IMR-90 (cell line): ENCODE data around the gene CHDH. TPM values are rescaled to one million over a fixed set of nuclear protein-coding genes. Genes with fewer than 3 reads are reported as not detected.
A peak's percentile ranks its signal among the peaks of the same experiment; 100 is the strongest.

ENCODE experiments used
- ATAC-seq: fragments of 200-7000 bp; cut with Tn5 transposase; 2 replicates; pipeline ENCODE4 v1.9.1; 2020; ENCODE audit warnings: low read depth, mild to moderate bottlenecking, moderate library complexity
- BruUV-seq: library from RNA; stranded (reverse); fragments of 400-500 nt; replicated peaks from 2 replicates; lab custom pipeline; 2021; lab: Mats Ljungman, UMichigan
- CTCF ChIA-PET: fragments of 300-600 bp; formaldehyde crosslinking; extraction: SDS; loops from one replicate; lab custom pipeline; 2021; ENCODE audit warnings: antibody characterized with exemption; lab: Yijun Ruan, JAX
- POLR2A ChIA-PET: fragments of 300-600 bp; sonication (Branson Sonifier 250); formaldehyde crosslinking; loops from one replicate; lab custom pipeline; 2022; ENCODE audit warnings: antibody characterized with exemption; ENCODE audit not compliant: unreplicated experiment; lab: Charles Lee
- DNase-seq: peaks from one replicate; pipeline ENCODE4 v3.0.0; 2013
- H2AFZ ChIP-seq: replicated peaks from 2 replicates; pipeline ENCODE3; 2013; ENCODE audit warnings: low read length, mild to moderate bottlenecking; ENCODE audit not compliant: poor library complexity
- H2AK5ac ChIP-seq: 2 replicates; pipeline ENCODE4 v1.6.1; 2013; ENCODE audit warnings: low read depth, low read length, inconsistent platforms
- H2AK9ac ChIP-seq: replicated peaks from 2 replicates; pipeline ENCODE3; 2013; ENCODE audit warnings: mild to moderate bottlenecking, low read depth, low read length, moderate library complexity; ENCODE audit not compliant: poor library complexity
- H2BK120ac ChIP-seq: 2 replicates; pipeline ENCODE4 v1.6.1; 2013; ENCODE audit warnings: low read depth, low read length, inconsistent platforms
- H2BK15ac ChIP-seq: 3 replicates; pipeline ENCODE4 v1.6.1; 2013; ENCODE audit warnings: low read depth, low read length, inconsistent platforms
- H2BK20ac ChIP-seq: 2 replicates; pipeline ENCODE4 v1.6.1; 2013; ENCODE audit warnings: low read depth, mild to moderate bottlenecking, inconsistent platforms, low read length, moderate library complexity
- H2BK5ac ChIP-seq: 2 replicates; pipeline ENCODE4 v1.6.1; 2013; ENCODE audit warnings: mild to moderate bottlenecking, low read depth, low read length, inconsistent platforms; ENCODE audit not compliant: poor library complexity, severe bottlenecking
- H3K14ac ChIP-seq: replicated peaks from 2 replicates; pipeline ENCODE4 v1.6.1; 2013; ENCODE audit warnings: low read depth, low read length, inconsistent platforms
- H3K18ac ChIP-seq: 2 replicates; pipeline ENCODE4 v1.6.1; 2013; ENCODE audit warnings: low read depth, low read length, control low read depth
- H3K23ac ChIP-seq: 2 replicates; pipeline ENCODE4 v1.6.1; 2013; ENCODE audit warnings: low read depth, low read length, inconsistent platforms
- H3K27ac ChIP-seq: 2 replicates; pipeline ENCODE4 v1.5.1; 2013; ENCODE audit warnings: mild to moderate bottlenecking, control low read depth, low read length; ENCODE audit not compliant: insufficient read depth
- H3K27me3 ChIP-seq: 2 replicates; pipeline ENCODE4 v1.6.1; 2013; ENCODE audit warnings: low read length; ENCODE audit not compliant: control insufficient read depth, insufficient read depth
- H3K36me3 ChIP-seq: 2 replicates; pipeline ENCODE4 v1.6.1; 2013; ENCODE audit warnings: low read length, mixed read lengths; ENCODE audit not compliant: control insufficient read depth, insufficient read depth
- H3K4ac ChIP-seq: 2 replicates; pipeline ENCODE4 v1.6.1; 2013; ENCODE audit warnings: low read depth, low read length, inconsistent platforms
- H3K4me1 ChIP-seq: 2 replicates; pipeline ENCODE4 v1.6.1; 2013; ENCODE audit warnings: low read length, mixed read lengths; ENCODE audit not compliant: control insufficient read depth, insufficient read depth
- H3K4me2 ChIP-seq: 2 replicates; pipeline ENCODE4 v1.6.1; 2013; ENCODE audit warnings: low read depth, mild to moderate bottlenecking, control low read depth, low read length, moderate library complexity
- H3K4me3 ChIP-seq: 2 replicates; pipeline ENCODE4 v1.5.1; 2013; ENCODE audit warnings: low read depth, mild to moderate bottlenecking, control low read depth, low read length, moderate library complexity; ENCODE audit not compliant: insufficient read depth
- H3K56ac ChIP-seq: 2 replicates; pipeline ENCODE4 v1.6.1; 2013; ENCODE audit warnings: low read length, inconsistent platforms; ENCODE audit not compliant: insufficient read depth; ENCODE audit errors: extremely low read depth
- H3K79me1 ChIP-seq, 2 experiments: 2 replicates each; pipeline ENCODE4 v1.6.1; 2013; ENCODE audit warnings: low read length in 2 of 2, inconsistent platforms in 1 of 2, low read depth in 1 of 2
- H3K9ac ChIP-seq: 2 replicates; pipeline ENCODE4 v1.6.1; 2013; ENCODE audit warnings: low read depth, low read length, control low read depth
- H3K9me1 ChIP-seq: 2 replicates; pipeline ENCODE4 v1.6.1; 2013; ENCODE audit warnings: low read length, inconsistent platforms; ENCODE audit not compliant: insufficient read depth
- H3K9me3 ChIP-seq: 2 replicates; pipeline ENCODE4 v1.6.1; 2013; ENCODE audit warnings: low read length; ENCODE audit not compliant: control insufficient read depth, insufficient read depth
- H4K20me1 ChIP-seq: 2 replicates; pipeline ENCODE4 v1.6.1; 2013; ENCODE audit warnings: low read length, inconsistent platforms; ENCODE audit not compliant: insufficient read depth
- H4K5ac ChIP-seq: 2 replicates; pipeline ENCODE4 v1.6.1; 2013; ENCODE audit warnings: mild to moderate bottlenecking, low read depth, low read length, control low read depth
- H4K8ac ChIP-seq, 2 experiments: 2 replicates each; pipeline ENCODE4 v1.6.1; 2013; ENCODE audit warnings: low read depth in 2 of 2, low read length in 2 of 2, control low read depth in 1 of 2, inconsistent platforms in 1 of 2
- H4K91ac ChIP-seq: 2 replicates; pipeline ENCODE4 v1.6.1; 2013; ENCODE audit warnings: low read depth, low read length, inconsistent platforms; ENCODE audit not compliant: insufficient read depth
- BHLHE40 ChIP-seq: fragments of 150-350 bp; IDR thresholded peaks from 2 replicates; pipeline ENCODE4 v1.6.1; 2016; ENCODE audit warnings: mild to moderate bottlenecking, low read depth, low read length
- CEBPB ChIP-seq: IDR thresholded peaks from 2 replicates; pipeline ENCODE4 v1.6.1; 2012; ENCODE audit warnings: low read depth, low read length, improper control_type of control experiment
- CTCF ChIP-seq: conservative IDR thresholded peaks from 2 replicates; pipeline ENCODE4 v1.5.1; 2012; ENCODE audit warnings: mild to moderate bottlenecking, low read depth, low read length, improper control_type of control experiment
- FOS ChIP-seq: fragments of 150-350 bp; IDR thresholded peaks from 2 replicates; pipeline ENCODE4 v1.6.1; 2016; ENCODE audit warnings: low read depth, low read length
- NFE2L2 ChIP-seq: fragments of 150-350 bp; IDR thresholded peaks from 2 replicates; pipeline ENCODE4 v1.6.1; 2016; ENCODE audit warnings: low read depth, mild to moderate bottlenecking, low read length
- RAD21 ChIP-seq: IDR thresholded peaks from 2 replicates; pipeline ENCODE4 v1.6.1; 2012; ENCODE audit warnings: low read length, improper control_type of control experiment
- RFX5 ChIP-seq: IDR thresholded peaks from 2 replicates; pipeline ENCODE4 v1.8.0; 2012; ENCODE audit warnings: low read depth, mild to moderate bottlenecking, low read length, moderate library complexity
- WGBS, 2 experiments: methylation state at CpG; one replicate each; pipeline versions ENCODE4 v1.1.5 to v1.1.7; 2013; ENCODE audit warnings: missing lambda C conversion rate in 2 of 2; ENCODE audit not compliant: insufficient read length in 1 of 2; ENCODE audit errors: extremely low coverage in 2 of 2; 5-methylcytosine and 5-hydroxymethylcytosine counted together
- dilution Hi-C: fragments of 300-500 bp; cut with HindIII; formaldehyde crosslinking; loops from one replicate; pipeline ENCODE4 v1.14.3; 2018; ENCODE audit warnings: low sequenced_read_pairs; ENCODE audit not compliant: unreplicated experiment
- in situ Hi-C: fragments of 300-500 bp; cut with MboI; formaldehyde crosslinking; loops from 3 replicates; pipeline ENCODE4 v1.14.3; 2019; ENCODE audit warnings: low sequenced_read_pairs, inconsistent platforms, mixed read lengths
- intact Hi-C: fragments of 100-400 bp; cut with micrococcal nuclease; formaldehyde crosslinking; loops from 2 replicates; pipeline ENCODE4 v1.10.0; 2022
- polyA plus RNA-seq, 3 experiments: library from polyadenylated mRNA; depleted of rRNA; stranded (reverse); fragments of >200 nt; gene quantifications; 2 replicates each; pipeline ENCODE4 v1.2.3, GENCODE V29; 2012; ENCODE audit warnings: low replicate concordance in 1 of 3
- total RNA-seq: library from RNA; depleted of rRNA; stranded (reverse); fragments of >200 nt; gene quantifications from 2 replicates; pipeline ENCODE4 v1.2.3, GENCODE V29; 2012
- TF ChIP-seq, protein P1 (sequence below): fragments of 150-350 bp; IDR thresholded peaks from 2 replicates; pipeline ENCODE4 v1.6.1; 2016; ENCODE audit warnings: low read depth, mild to moderate bottlenecking, low read length, moderate library complexity, borderline replicate concordance

CHDH gene
- total and polyA plus RNA-seq, 2 of the 4 experiments (the other 2 are of a cell fraction): under 0.01 to 0.19 TPM

GRCh38 chr3:53772562-53772961 is 73.7 kb downstream of the CHDH start:
- in situ Hi-C loops: no loop called here
- POLR2A ChIA-PET: no interaction called here
- H3K9ac ChIP-seq: no peak overlapping the region

More at GRCh38 chr3:53772562-53772961, 73.7 kb downstream of the CHDH start:
- Histone ChIP-seq H3K4ac (no peak overlapping the region), H3K27me3 (peaks cover 13% of the 10 kb centered on the region; the same call in 1 of the 2 replicates), H4K20me1 (no peaks in the 10 kb centered on the region), H3K4me3 (no peak overlapping the region), H4K8ac (no peak overlapping the region), H3K36me3 (no peaks in the 10 kb centered on the region), H2BK5ac (no peak overlapping the region), H3K14ac (no peak overlapping the region), H3K9me3 (no peaks in the 10 kb centered on the region), H2BK120ac (no peak overlapping the region), H3K27ac (peak overlapping the region; percentile 22; the same call in 1 of the 2 replicates), H3K23ac (no peak overlapping the region), H3K56ac (no peak overlapping the region), H2BK15ac (no peak overlapping the region), H2AK9ac (no peak overlapping the region), H3K9me1 (no peaks in the 10 kb centered on the region), H3K18ac (no peak overlapping the region; the same call in 1 of the 2 replicates), H4K5ac (no peak overlapping the region; the same call in 1 of the 2 replicates), H3K4me1 (peaks cover 17% of the 10 kb centered on the region; the same call in 1 of the 2 replicates), H2AK5ac (no peak overlapping the region), H2AFZ (no peak overlapping the region), H3K4me2 (no peak overlapping the region; the same call in 1 of the 2 replicates), H4K91ac (no peak overlapping the region), H2BK20ac (no peak overlapping the region), H3K79me1 (no peaks in the 10 kb centered on the region)
- BruUV-seq: no TSS peak
- 87% methylated on average over 3 of the region's 14 CpGs; no CpG with 5 or more reads in 1 of the 2 experiments for WGBS, 2 experiments
- DNase-seq (no peak), ATAC-seq (no peak)
- dilution Hi-C loops (no loop called here), intact Hi-C loops (no loop called here)
- TF ChIP-seq CTCF (no peak), FOS (no peak), CEBPB (no peak), NFE2L2 (no peak), BHLHE40 (no peak), RFX5 (no peak), RAD21 (no peak)
- TF ChIP-seq, protein P1, sequence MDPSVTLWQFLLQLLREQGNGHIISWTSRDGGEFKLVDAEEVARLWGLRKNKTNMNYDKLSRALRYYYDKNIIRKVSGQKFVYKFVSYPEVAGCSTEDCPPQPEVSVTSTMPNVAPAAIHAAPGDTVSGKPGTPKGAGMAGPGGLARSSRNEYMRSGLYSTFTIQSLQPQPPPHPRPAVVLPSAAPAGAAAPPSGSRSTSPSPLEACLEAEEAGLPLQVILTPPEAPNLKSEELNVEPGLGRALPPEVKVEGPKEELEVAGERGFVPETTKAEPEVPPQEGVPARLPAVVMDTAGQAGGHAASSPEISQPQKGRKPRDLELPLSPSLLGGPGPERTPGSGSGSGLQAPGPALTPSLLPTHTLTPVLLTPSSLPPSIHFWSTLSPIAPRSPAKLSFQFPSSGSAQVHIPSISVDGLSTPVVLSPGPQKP: no peak
- CTCF ChIA-PET: interaction anchor here (0.6 kb wide), 2 partner anchors 88 to 124 kb away, joined by 3 to 6 read pairs; no protein-coding TSS in a partner anchor
